Small intestine (tissue), 7 donors: ENCODE measurements around the gene KCNJ18. TPM values are rescaled to one million over a fixed set of nuclear protein-coding genes. Genes with fewer than 3 reads are reported as not detected.
"Not testable (repeated sequence)": the region's sequence is repeated elsewhere in the genome, so short reads cannot be mapped to it uniquely, and the experiment has no call there.

Experiments
- DNase-seq, 2 donors: peaks; one replicate each; pipeline versions ENCODE4 v3.0.0 to v3.0.0-alpha.2; 2013
- FAIRE-seq: peaks from 2 replicates; lab custom pipeline; 2012; peaks lifted over from hg19 to GRCh38; lab: Jason Lieb, UNC
- H3K27ac ChIP-seq, 3 donors: one replicate each; pipeline ENCODE4 v1.5.1; 2013; ENCODE audit warnings: low read length in 2 of 3, mild to moderate bottlenecking in 2 of 3, control low read depth in 1 of 3, inconsistent platforms in 1 of 3, low read depth in 1 of 3, moderate library complexity in 1 of 3
- H3K27me3 ChIP-seq, 3 donors: one replicate each; pipeline ENCODE4 v1.6.1; 2013; ENCODE audit warnings: low read length in 3 of 3, inconsistent platforms in 1 of 3; ENCODE audit not compliant: control insufficient read depth in 3 of 3, insufficient read depth in 3 of 3
- H3K36me3 ChIP-seq, 3 donors: one replicate each; pipeline ENCODE4 v1.6.1; 2013; ENCODE audit warnings: low read length in 3 of 3, inconsistent platforms in 1 of 3, low read depth in 1 of 3, mild to moderate bottlenecking in 1 of 3, moderate library complexity in 1 of 3; ENCODE audit not compliant: control insufficient read depth in 3 of 3, insufficient read depth in 2 of 3
- H3K4me1 ChIP-seq, 3 donors: one replicate each; pipeline ENCODE4 v1.6.1; 2013; ENCODE audit warnings: low read length in 2 of 3, inconsistent platforms in 1 of 3, low read depth in 1 of 3, mild to moderate bottlenecking in 1 of 3, moderate library complexity in 1 of 3; ENCODE audit not compliant: control insufficient read depth in 3 of 3, insufficient read depth in 2 of 3
- H3K4me3 ChIP-seq, 3 donors: one replicate each; pipeline ENCODE4 v1.5.1; 2013; ENCODE audit warnings: low read length in 3 of 3, control low read depth in 1 of 3, inconsistent platforms in 1 of 3, low read depth in 1 of 3, mild to moderate bottlenecking in 1 of 3, moderate library complexity in 1 of 3
- H3K9me3 ChIP-seq, 2 donors: one replicate each; pipeline ENCODE4 v1.6.1; 2013; ENCODE audit warnings: low read depth in 1 of 2, low read length in 1 of 2; ENCODE audit not compliant: control insufficient read depth in 2 of 2, insufficient read depth in 1 of 2
- WGBS, 3 donors: extraction: QIAGEN DNeasy Blood & Tissue Kit; methylation state at CpG; one replicate each; pipeline ENCODE4 v1.1.7; 2013; 5-methylcytosine and 5-hydroxymethylcytosine counted together
- polyA plus RNA-seq, 4 donors: library from polyadenylated mRNA; stranded (reverse) in 3 of 4; unstranded in 1 of 4; fragments of 200-250 nt in 3 of 4; fragments of 120-200 nt in 1 of 4; gene quantifications; one replicate each; pipeline versions ENCODE4 v1.2.1 to v1.2.3, GENCODE V29; 2013
- donor health status: healthy with polysubstance abuse.
- donor health status: control.
- donor health status: control.
- donor health status: Bipolar disorder and iron deficiency.
- donor health status: healthy.

Gene KCNJ18
- polyA plus RNA-seq, 4 donors: not detected

- H3K27me3 ChIP-seq, H3K27ac ChIP-seq, H3K36me3 ChIP-seq, H3K4me1 ChIP-seq, FAIRE-seq, DNase-seq, H3K9me3 ChIP-seq, H3K4me3 ChIP-seq: not testable (repeated sequence)
- 89 to 91% (median 90%) methylated on average over 4 of the region's 4 CpGs for WGBS, 3 donors
These were observed 43.5 kb downstream of the KCNJ18 start for GRCh38 chr17:21735814-21736213.

- FAIRE-seq, DNase-seq, H3K9me3 ChIP-seq, H3K27ac ChIP-seq, H3K36me3 ChIP-seq, H3K27me3 ChIP-seq, H3K4me1 ChIP-seq, H3K4me3 ChIP-seq: not testable (repeated sequence)
- 66 to 82% (median 77%) methylated on average over 17 to 22 of the region's 23 CpGs for WGBS, 3 donors
These were observed 44.8 kb downstream of the KCNJ18 start for GRCh38 chr17:21737015-21737580.

GRCh38 chr17:21738241-21738640, 45.9 kb downstream of the KCNJ18 start:
- not testable (repeated sequence) for H3K27me3 ChIP-seq, H3K9me3 ChIP-seq, DNase-seq, FAIRE-seq, H3K4me3 ChIP-seq, H3K4me1 ChIP-seq, H3K36me3 ChIP-seq, H3K27ac ChIP-seq
- WGBS, 3 donors: 43 to 70% (median 56%) methylated on average over 2 of the region's 4 CpGs

- DNase-seq, H3K9me3 ChIP-seq, H3K4me3 ChIP-seq: not testable (repeated sequence)
These were observed 46.7 kb downstream of the KCNJ18 start for GRCh38 chr17:21738877-21739474.

GRCh38 chr17:21739485-21739884, 47.2 kb downstream of the KCNJ18 start:
- H3K4me1 ChIP-seq, H3K27me3 ChIP-seq, H3K9me3 ChIP-seq, FAIRE-seq, H3K4me3 ChIP-seq, H3K36me3 ChIP-seq, H3K27ac ChIP-seq, DNase-seq: not testable (repeated sequence)
- 72 to 75% (median 75%) methylated on average over 4 of the region's 7 CpGs for WGBS, 3 donors

More at GRCh38 chr17:21738877-21739474, 46.7 kb downstream of the KCNJ18 start:
- H3K27me3 ChIP-seq, FAIRE-seq, H3K27ac ChIP-seq, H3K36me3 ChIP-seq, H3K4me1 ChIP-seq: not testable (repeated sequence)
- 56 to 80% (median 59%) methylated on average over 3 to 4 of the region's 8 CpGs for WGBS, 3 donors

- WGBS, 3 donors: 47 to 60% (median 58%) methylated on average over 6 to 7 of the region's 7 CpGs
These were observed 48.5 kb downstream of the KCNJ18 start for GRCh38 chr17:21740836-21741235.

GRCh38 chr17:21741520-21741919, 49.2 kb downstream of the KCNJ18 start:
- not testable (repeated sequence) for H3K27me3 ChIP-seq, H3K4me1 ChIP-seq, H3K36me3 ChIP-seq, DNase-seq, H3K9me3 ChIP-seq, H3K4me3 ChIP-seq, FAIRE-seq, H3K27ac ChIP-seq
- no CpG with 5 or more reads among the region's 6 CpGs for WGBS, 3 donors

More at GRCh38 chr17:21740836-21741235, 48.5 kb downstream of the KCNJ18 start:
- not testable (repeated sequence) for H3K9me3 ChIP-seq, H3K27ac ChIP-seq, H3K4me3 ChIP-seq, H3K36me3 ChIP-seq, FAIRE-seq, H3K4me1 ChIP-seq, DNase-seq, H3K27me3 ChIP-seq

- FAIRE-seq (no peak), DNase-seq (no peak)
- H3K4me1 ChIP-seq: no peaks in the 10 kb centered on the region
- no peaks in the 10 kb centered on the region for H3K36me3 ChIP-seq
- peaks cover 0 to 9% of the 10 kb centered on the region in 2 donors for H3K9me3 ChIP-seq
- no peaks in the 10 kb centered on the region for H3K27me3 ChIP-seq
- H3K4me3 ChIP-seq: no peak overlapping the region
- H3K27ac ChIP-seq: no peak overlapping the region
- 64 to 67% (median 66%) methylated on average over 12 to 13 of the region's 13 CpGs for WGBS, 3 donors
These were observed 50.0 kb downstream of the KCNJ18 start for GRCh38 chr17:21742326-21742725.
